IPS-NIHi11 (cell line): ENCODE measurements around the gene TMEM129.
"Not testable (repeated sequence)": the region's sequence is repeated elsewhere in the genome, so short reads cannot be mapped to it uniquely, and the experiment has no call there.

Source experiments
- DNase-seq: peaks from one replicate; pipeline ENCODE4 v3.0.0; 2012; ENCODE audit warnings: mixed read lengths, low spot score

Gene TMEM129

GRCh38 chr4:1695913-1696312, 25.2 kb downstream of the TMEM129 start:
- DNase-seq: no peak

GRCh38 chr4:1693131-1693896, 27.8 kb downstream of the TMEM129 start:
- DNase-seq: peak; percentile 84

- DNase-seq: no peak
Measured at GRCh38 chr4:1691737-1692373, 29.3 kb downstream of the TMEM129 start.

- no peak for DNase-seq
Measured at GRCh38 chr4:1690698-1691097, 30.4 kb downstream of the TMEM129 start.

GRCh38 chr4:1686440-1687036, 34.6 kb downstream of the TMEM129 start:
- DNase-seq: no peak

GRCh38 chr4:1685235-1686150, 35.6 kb downstream of the TMEM129 start:
- no peak for DNase-seq

- DNase-seq: no peak
Measured at GRCh38 chr4:1684506-1685234, 36.5 kb downstream of the TMEM129 start.

GRCh38 chr4:1683736-1684505, 37.2 kb downstream of the TMEM129 start, which contains the start of gene FAM53A:
Gene FAM53A (minus strand): TSS chr4:1684313. CDS start chr4:1668741, 15,572 bp downstream.
- peak; percentile 99 for DNase-seq

- DNase-seq: no peak
Measured at GRCh38 chr4:1683261-1683735, 37.8 kb downstream of the TMEM129 start.

GRCh38 chr4:1682860-1683259, 38.3 kb downstream of the TMEM129 start:
- no peak for DNase-seq

GRCh38 chr4:1678244-1678643, 42.9 kb downstream of the TMEM129 start:
- no peak for DNase-seq

GRCh38 chr4:1676605-1677525, 44.3 kb downstream of the TMEM129 start:
- no peak for DNase-seq

- no peak for DNase-seq
Measured at GRCh38 chr4:1675802-1676137, 45.4 kb downstream of the TMEM129 start.

- no peak for DNase-seq
Measured at GRCh38 chr4:1675136-1675801, 45.9 kb downstream of the TMEM129 start.

GRCh38 chr4:1674682-1675081, 46.4 kb downstream of the TMEM129 start:
- DNase-seq: peak; percentile 46

GRCh38 chr4:1673671-1674070, 47.5 kb downstream of the TMEM129 start:
- DNase-seq: no peak

GRCh38 chr4:1671011-1671410, 50.1 kb downstream of the TMEM129 start:
- not testable (repeated sequence) for DNase-seq

- DNase-seq: no peak
Measured at GRCh38 chr4:1670279-1670678, 50.8 kb downstream of the TMEM129 start.

GRCh38 chr4:1669850-1670249, 51.3 kb downstream of the TMEM129 start:
- no peak for DNase-seq
